ENCODE data around the gene ZFPM1. TPM values are rescaled to one million over a fixed set of nuclear protein-coding genes. Genes with fewer than 3 reads are reported as not detected.

The ZFPM1 gene
- total and polyA plus RNA-seq, 2 experiments from 2014 or later: 0.53 to 2.2 TPM

GRCh38 chr16:88500255-88500661 is 47.2 kb downstream of the ZFPM1 start:
- DNase-seq (ENCODE audit: low spot score) (no peak), ATAC-seq (no peak)
- no peaks in the 10 kb centered on the region for H3K36me3 Mint-ChIP-seq (ENCODE audit: low read depth)
- peaks cover 4% of the 10 kb centered on the region for H3K27me3 Mint-ChIP-seq (ENCODE audit: insufficient read depth, low read depth, poor library complexity)
- H2AFZ ChIP-seq: no peak overlapping the region
- H3K9me2 ChIP-seq (ENCODE audit: insufficient read depth): no peaks in the 10 kb centered on the region
- H3K4me3 ChIP-seq: no peak overlapping the region
- no peak overlapping the region for H3K4me3 Mint-ChIP-seq
- TF ChIP-seq ZNF114 (CRISPR knock-in tag; IDR thresholded peaks at IDR 0.05) (no peak), STAT1 (IDR thresholded peaks at IDR 0.05; ENCODE audit: unreplicated experiment) (no peak), EZH2 (IDR thresholded peaks at IDR 0.05; ENCODE audit: low read depth, unreplicated experiment) (no peak), EZH2phosphoT487 (IDR thresholded peaks at IDR 0.05; ENCODE audit: unreplicated experiment) (no peak), NANOG (IDR thresholded peaks at IDR 0.05; ENCODE audit: borderline replicate concordance) (no peak), CREB1 (CRISPR knock-in tag; IDR thresholded peaks at IDR 0.05; ENCODE audit: low read depth) (no peak), REST (IDR thresholded peaks at IDR 0.05; ENCODE audit: unreplicated experiment) (no peak), ETS1 (IDR thresholded peaks at IDR 0.05) (no peak)
- TF ChIP-seq, protein P1, sequence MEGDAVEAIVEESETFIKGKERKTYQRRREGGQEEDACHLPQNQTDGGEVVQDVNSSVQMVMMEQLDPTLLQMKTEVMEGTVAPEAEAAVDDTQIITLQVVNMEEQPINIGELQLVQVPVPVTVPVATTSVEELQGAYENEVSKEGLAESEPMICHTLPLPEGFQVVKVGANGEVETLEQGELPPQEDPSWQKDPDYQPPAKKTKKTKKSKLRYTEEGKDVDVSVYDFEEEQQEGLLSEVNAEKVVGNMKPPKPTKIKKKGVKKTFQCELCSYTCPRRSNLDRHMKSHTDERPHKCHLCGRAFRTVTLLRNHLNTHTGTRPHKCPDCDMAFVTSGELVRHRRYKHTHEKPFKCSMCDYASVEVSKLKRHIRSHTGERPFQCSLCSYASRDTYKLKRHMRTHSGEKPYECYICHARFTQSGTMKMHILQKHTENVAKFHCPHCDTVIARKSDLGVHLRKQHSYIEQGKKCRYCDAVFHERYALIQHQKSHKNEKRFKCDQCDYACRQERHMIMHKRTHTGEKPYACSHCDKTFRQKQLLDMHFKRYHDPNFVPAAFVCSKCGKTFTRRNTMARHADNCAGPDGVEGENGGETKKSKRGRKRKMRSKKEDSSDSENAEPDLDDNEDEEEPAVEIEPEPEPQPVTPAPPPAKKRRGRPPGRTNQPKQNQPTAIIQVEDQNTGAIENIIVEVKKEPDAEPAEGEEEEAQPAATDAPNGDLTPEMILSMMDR (conservative IDR thresholded peaks at IDR 0.05; ENCODE audit: low read depth in 2 of 2): no peak
- H3K4me2 ChIP-seq: no peak overlapping the region
- H3K4me1 ChIP-seq (ENCODE audit: insufficient read depth): no peaks in the 10 kb centered on the region
- no peaks in the 10 kb centered on the region for H3K79me2 ChIP-seq (replicated peaks; ENCODE audit: insufficient read depth)
- no peaks in the 10 kb centered on the region for H3K27me3 ChIP-seq (ENCODE audit: insufficient read depth)
- H3K4me1 Mint-ChIP-seq: no peaks in the 10 kb centered on the region
- H3F3A ChIP-seq (replicated peaks; ENCODE audit: low read depth): no peaks in the 10 kb centered on the region
- no peak overlapping the region for H3K27ac Mint-ChIP-seq
- no peak overlapping the region for H3K27ac ChIP-seq (ENCODE audit: low read depth)
- no peaks in the 10 kb centered on the region for H4K20me1 ChIP-seq (replicated peaks; ENCODE audit: insufficient read depth)
- H3K36me3 ChIP-seq (ENCODE audit: insufficient read depth): no peaks in the 10 kb centered on the region
- H3K9me3 Mint-ChIP-seq: no peaks in the 10 kb centered on the region

DNA sequence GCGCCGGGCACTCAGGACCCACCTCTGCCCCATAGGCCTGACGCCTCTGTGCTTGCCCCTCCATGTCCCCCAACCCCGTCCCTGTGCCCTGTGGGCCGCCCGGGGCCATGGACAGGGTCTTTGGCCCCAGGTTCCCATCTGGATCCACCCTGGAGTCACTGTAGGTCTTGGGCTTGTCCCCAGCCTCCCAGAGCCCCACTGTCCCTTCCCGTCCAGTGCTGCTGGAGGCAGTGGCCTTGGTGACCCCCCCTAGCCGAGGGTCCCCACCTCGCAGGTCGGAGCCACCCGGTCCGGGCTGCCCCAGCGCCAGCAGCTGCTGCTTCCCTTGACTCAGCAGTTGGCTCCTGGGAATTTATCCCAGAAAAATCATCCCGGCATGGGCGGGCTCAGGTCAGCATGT is 49.3 kb downstream of the ZFPM1 start:
- no peaks in the 10 kb centered on the region for H3K36me3 ChIP-seq (ENCODE audit: insufficient read depth)
- H3K36me3 Mint-ChIP-seq (ENCODE audit: low read depth): no peaks in the 10 kb centered on the region
- peaks cover 4% of the 10 kb centered on the region for H3K27me3 Mint-ChIP-seq (ENCODE audit: insufficient read depth, low read depth, poor library complexity)
- no peaks in the 10 kb centered on the region for H3F3A ChIP-seq (replicated peaks; ENCODE audit: low read depth)
- ATAC-seq (no peak), DNase-seq (ENCODE audit: low spot score) (no peak)
- H3K27ac ChIP-seq (ENCODE audit: low read depth): no peak overlapping the region
- H3K79me2 ChIP-seq (replicated peaks; ENCODE audit: insufficient read depth): no peaks in the 10 kb centered on the region
- no peak for TF ChIP-seq ZNF331 (CRISPR knock-in tag; IDR thresholded peaks at IDR 0.05; ENCODE audit: low read depth)
- TF ChIP-seq JUNB (IDR thresholded peaks at IDR 0.05; ENCODE audit: unreplicated experiment): no peak
- no peak for TF ChIP-seq CREB1 (CRISPR knock-in tag; IDR thresholded peaks at IDR 0.05; ENCODE audit: low read depth)
- TF ChIP-seq EZH2 (IDR thresholded peaks at IDR 0.05; ENCODE audit: low read depth, unreplicated experiment): no peak
- no peak overlapping the region for H3K27ac Mint-ChIP-seq
- no peak overlapping the region for H2AFZ ChIP-seq
- H3K27me3 ChIP-seq (ENCODE audit: insufficient read depth): no peaks in the 10 kb centered on the region
- H3K4me3 Mint-ChIP-seq: no peak overlapping the region
- no peaks in the 10 kb centered on the region for H3K4me1 ChIP-seq (ENCODE audit: insufficient read depth)
- H3K4me2 ChIP-seq: no peak overlapping the region
- H4K20me1 ChIP-seq (replicated peaks; ENCODE audit: insufficient read depth): no peaks in the 10 kb centered on the region
- no peaks in the 10 kb centered on the region for H3K9me3 Mint-ChIP-seq
- H3K4me3 ChIP-seq: no peak overlapping the region
- H3K4me1 Mint-ChIP-seq: no peaks in the 10 kb centered on the region
- no peaks in the 10 kb centered on the region for H3K9me2 ChIP-seq (ENCODE audit: insufficient read depth)

All from GM23338 (cell line).